IMR-90 (cell line): ENCODE data around the gene ILDR2.

ENCODE experiments used
- CEBPB ChIP-seq: IDR thresholded peaks from 2 replicates; pipeline ENCODE4 v1.6.1; 2012; ENCODE audit warnings: low read depth, low read length, improper control_type of control experiment
- ELK1 ChIP-seq: fragments of 150-350 bp; IDR thresholded peaks from 2 replicates; pipeline ENCODE4 v1.6.1; 2016; ENCODE audit warnings: low read depth, mild to moderate bottlenecking, low read length, moderate library complexity, borderline replicate concordance
- MAZ ChIP-seq: IDR thresholded peaks from 2 replicates; pipeline ENCODE4 v1.6.1; 2012; ENCODE audit warnings: low read depth, mild to moderate bottlenecking, low read length, improper control_type of control experiment, moderate library complexity, borderline replicate concordance
- NFE2L2 ChIP-seq: fragments of 150-350 bp; IDR thresholded peaks from 2 replicates; pipeline ENCODE4 v1.6.1; 2016; ENCODE audit warnings: low read depth, mild to moderate bottlenecking, low read length
- POLR2A ChIP-seq: IDR thresholded peaks from 2 replicates; pipeline ENCODE4 v1.6.1; 2012; ENCODE audit warnings: mild to moderate bottlenecking, low read depth, low read length
- RAD21 ChIP-seq: IDR thresholded peaks from 2 replicates; pipeline ENCODE4 v1.6.1; 2012; ENCODE audit warnings: low read length, improper control_type of control experiment
- SMC3 ChIP-seq: fragments of 150-350 bp; IDR thresholded peaks from 2 replicates; pipeline ENCODE4 v1.6.1; 2016; ENCODE audit warnings: low read depth, mild to moderate bottlenecking, antibody characterized with exemption, low read length, moderate library complexity
- USF2 ChIP-seq: fragments of 150-350 bp; IDR thresholded peaks from 2 replicates; pipeline ENCODE4 v1.6.1; 2017; ENCODE audit warnings: mild to moderate bottlenecking, antibody characterized with exemption, low read length, low read depth
- TF ChIP-seq, protein P1 (sequence below): conservative IDR thresholded peaks from 2 replicates; pipeline ENCODE4 v1.5.1; 2012; ENCODE audit warnings: mild to moderate bottlenecking, low read depth, low read length, improper control_type of control experiment

DNA sequence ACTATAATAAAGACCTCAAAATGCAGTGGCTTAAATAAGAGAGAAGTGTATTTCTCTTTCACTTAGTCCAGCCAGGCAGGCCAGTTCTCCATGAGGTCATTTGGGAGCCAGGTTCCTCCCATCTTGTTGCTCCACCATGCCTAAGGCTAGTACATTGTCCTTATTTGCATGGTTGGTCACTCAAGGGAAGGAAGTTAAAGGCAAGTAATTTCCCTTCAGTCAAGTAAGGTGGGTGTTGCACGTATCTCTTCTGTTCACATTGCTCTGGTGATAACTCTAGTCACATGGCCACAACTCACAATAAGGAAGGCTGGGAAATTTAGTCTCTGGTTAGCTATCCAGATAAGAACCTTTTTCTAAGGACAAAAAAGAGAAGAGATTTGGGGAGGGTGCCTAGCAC is 72.1 kb downstream of the ILDR2 start:
- TF ChIP-seq MAZ (no peak), POLR2A (no peak), SMC3 (no peak), NFE2L2 (no peak), CEBPB (no peak), USF2 (no peak), ELK1 (no peak), RAD21 (no peak)
- TF ChIP-seq, protein P1, sequence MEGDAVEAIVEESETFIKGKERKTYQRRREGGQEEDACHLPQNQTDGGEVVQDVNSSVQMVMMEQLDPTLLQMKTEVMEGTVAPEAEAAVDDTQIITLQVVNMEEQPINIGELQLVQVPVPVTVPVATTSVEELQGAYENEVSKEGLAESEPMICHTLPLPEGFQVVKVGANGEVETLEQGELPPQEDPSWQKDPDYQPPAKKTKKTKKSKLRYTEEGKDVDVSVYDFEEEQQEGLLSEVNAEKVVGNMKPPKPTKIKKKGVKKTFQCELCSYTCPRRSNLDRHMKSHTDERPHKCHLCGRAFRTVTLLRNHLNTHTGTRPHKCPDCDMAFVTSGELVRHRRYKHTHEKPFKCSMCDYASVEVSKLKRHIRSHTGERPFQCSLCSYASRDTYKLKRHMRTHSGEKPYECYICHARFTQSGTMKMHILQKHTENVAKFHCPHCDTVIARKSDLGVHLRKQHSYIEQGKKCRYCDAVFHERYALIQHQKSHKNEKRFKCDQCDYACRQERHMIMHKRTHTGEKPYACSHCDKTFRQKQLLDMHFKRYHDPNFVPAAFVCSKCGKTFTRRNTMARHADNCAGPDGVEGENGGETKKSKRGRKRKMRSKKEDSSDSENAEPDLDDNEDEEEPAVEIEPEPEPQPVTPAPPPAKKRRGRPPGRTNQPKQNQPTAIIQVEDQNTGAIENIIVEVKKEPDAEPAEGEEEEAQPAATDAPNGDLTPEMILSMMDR = no peak
